GM18508 (cell line): ENCODE data around the gene MICAL3.

Experiments
- ATAC-seq: cut with Tn5 transposase; IDR thresholded peaks from one replicate; pipeline ENCODE4 v1.9.1; 2021; ENCODE audit warnings: moderate number of reproducible peaks; ENCODE audit not compliant: insufficient read depth, unreplicated experiment

Gene MICAL3

GRCh38 chr22:17898375-17898774, 126.0 kb downstream of the MICAL3 start:
- ATAC-seq, result no peak

- ATAC-seq, result no peak
Observed at GRCh38 chr22:17897858-17898257, 126.5 kb downstream of the MICAL3 start.

- ATAC-seq, result no peak
Observed at GRCh38 chr22:17897426-17897825, 126.9 kb downstream of the MICAL3 start.

GRCh38 chr22:17896586-17896985, 127.8 kb downstream of the MICAL3 start:
- ATAC-seq, result no peak

- ATAC-seq, result no peak
Observed at GRCh38 chr22:17893900-17894535, 130.3 kb downstream of the MICAL3 start.

- ATAC-seq, result no peak
Observed at GRCh38 chr22:17892376-17892775, 132.0 kb downstream of the MICAL3 start.

- ATAC-seq, result no peak
Observed at GRCh38 chr22:17891481-17892167, 132.7 kb downstream of the MICAL3 start.

GRCh38 chr22:17890892-17891291, 133.5 kb downstream of the MICAL3 start:
- no peak for ATAC-seq

- no peak for ATAC-seq
Observed at GRCh38 chr22:17890245-17890671, 134.1 kb downstream of the MICAL3 start.

- ATAC-seq, result no peak
Observed at GRCh38 chr22:17888855-17889254, 135.5 kb downstream of the MICAL3 start.

- no peak for ATAC-seq
Observed at GRCh38 chr22:17888439-17888838, 135.9 kb downstream of the MICAL3 start.

GRCh38 chr22:17884893-17885292, 139.5 kb downstream of the MICAL3 start:
- no peak for ATAC-seq

GRCh38 chr22:17884084-17884483, 140.3 kb downstream of the MICAL3 start:
- no peak for ATAC-seq

- no peak for ATAC-seq
Observed at GRCh38 chr22:17883356-17883755, 141.0 kb downstream of the MICAL3 start.

GRCh38 chr22:17882727-17883126, 141.6 kb downstream of the MICAL3 start:
- ATAC-seq, result no peak

GRCh38 chr22:17882162-17882561, 142.2 kb downstream of the MICAL3 start:
- no peak for ATAC-seq

- no peak for ATAC-seq
Observed at GRCh38 chr22:17881366-17881765, 143.0 kb downstream of the MICAL3 start.

- ATAC-seq, result no peak
Observed at GRCh38 chr22:17880468-17880867, 143.9 kb downstream of the MICAL3 start.

GRCh38 chr22:17880020-17880419, 144.3 kb downstream of the MICAL3 start:
- no peak for ATAC-seq

GRCh38 chr22:17878941-17879340, 145.4 kb downstream of the MICAL3 start:
- ATAC-seq, result no peak

GRCh38 chr22:17878186-17878694, 146.1 kb downstream of the MICAL3 start:
- no peak for ATAC-seq
